Measurements from ENCODE around the gene RTP1.
"Not testable (repeated sequence)": the region's sequence is repeated elsewhere in the genome, so short reads cannot be mapped to it uniquely, and the experiment has no call there.

The RTP1 gene

GRCh38 chr3:187238239-187238638 is 41.0 kb downstream of the RTP1 start:
- DNase-seq (ENCODE audit: low read depth in 2 of 2, low spot score in 1 of 2) = no peak

GRCh38 chr3:187238835-187239234 is 41.5 kb downstream of the RTP1 start:
- DNase-seq (ENCODE audit: low read depth in 2 of 2, low spot score in 1 of 2) = not testable (repeated sequence)

DNA sequence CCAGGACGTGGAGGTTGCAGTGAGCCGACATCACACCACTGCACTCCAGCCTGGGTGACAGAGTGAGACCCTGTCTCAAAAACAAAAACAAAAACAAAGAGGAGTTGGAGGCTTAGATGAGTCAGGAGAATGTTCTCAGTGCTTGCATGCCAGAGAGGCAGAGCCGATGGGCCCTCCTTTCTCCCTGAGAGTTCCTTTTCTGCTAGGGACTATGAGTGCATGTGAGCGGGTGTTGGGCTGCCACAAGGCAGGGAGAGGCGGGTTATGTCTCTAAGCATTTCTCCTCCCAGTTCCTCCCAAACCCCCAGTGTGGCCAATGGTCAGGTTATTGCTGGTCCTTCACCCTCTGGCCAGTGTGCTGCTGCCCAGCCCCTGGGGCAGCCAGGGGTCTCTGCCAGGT is 45.1 kb downstream of the RTP1 start:
- no peak for DNase-seq (ENCODE audit: low read depth in 2 of 2, low spot score in 1 of 2)

DNA sequence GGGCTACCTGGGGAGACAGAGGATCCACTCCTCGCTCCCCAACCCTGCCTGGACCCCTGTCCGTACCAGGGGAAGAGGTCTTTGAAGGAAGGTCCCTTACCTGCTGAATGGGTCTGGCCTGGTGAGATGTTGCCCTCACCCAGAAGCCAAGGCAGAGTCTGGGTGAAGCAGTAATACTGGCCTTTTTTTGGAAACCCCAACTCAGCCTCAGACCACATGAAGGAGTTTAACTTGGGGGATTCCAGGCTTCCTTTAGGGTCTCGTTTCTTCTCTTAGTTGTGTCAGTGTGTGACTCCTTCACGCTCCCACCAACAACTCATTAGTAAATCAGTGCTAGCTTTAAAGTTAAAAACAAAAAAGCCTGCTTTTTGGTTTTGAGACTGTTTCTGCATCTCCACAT is 45.6 kb downstream of the RTP1 start:
- DNase-seq (ENCODE audit: low read depth in 2 of 2, low spot score in 1 of 2) = no peak

DNA sequence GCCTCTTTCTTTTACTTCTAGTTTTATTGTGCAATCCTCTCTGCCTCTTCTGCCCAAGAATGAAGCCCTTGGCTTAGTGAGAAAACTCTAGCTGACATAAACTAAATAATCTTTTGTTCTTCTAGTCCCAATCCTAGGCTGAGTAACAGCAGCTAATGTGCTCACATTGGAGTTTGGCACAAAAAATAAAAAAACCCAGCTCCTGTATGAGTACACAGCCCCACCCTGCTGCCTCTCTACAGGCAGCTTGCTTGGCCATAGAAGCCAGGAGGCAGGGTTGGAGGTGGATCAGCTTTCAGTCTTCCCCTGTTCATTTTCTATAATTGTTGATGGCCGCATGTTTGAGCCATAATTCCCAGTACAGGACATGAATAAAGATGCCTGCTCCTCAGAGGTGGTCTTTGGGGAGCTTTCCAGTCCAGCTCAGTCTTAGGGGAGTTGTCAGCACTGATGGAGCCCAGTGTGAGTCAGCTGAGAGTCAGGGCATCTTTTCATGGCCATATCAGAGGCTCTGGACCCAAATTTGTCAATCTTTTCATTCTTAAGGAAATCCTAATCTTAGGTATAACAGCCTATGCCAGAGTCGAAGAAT is 46.7 kb downstream of the RTP1 start:
- DNase-seq (ENCODE audit: low read depth in 2 of 2, low spot score in 1 of 2) = no peak

DNA sequence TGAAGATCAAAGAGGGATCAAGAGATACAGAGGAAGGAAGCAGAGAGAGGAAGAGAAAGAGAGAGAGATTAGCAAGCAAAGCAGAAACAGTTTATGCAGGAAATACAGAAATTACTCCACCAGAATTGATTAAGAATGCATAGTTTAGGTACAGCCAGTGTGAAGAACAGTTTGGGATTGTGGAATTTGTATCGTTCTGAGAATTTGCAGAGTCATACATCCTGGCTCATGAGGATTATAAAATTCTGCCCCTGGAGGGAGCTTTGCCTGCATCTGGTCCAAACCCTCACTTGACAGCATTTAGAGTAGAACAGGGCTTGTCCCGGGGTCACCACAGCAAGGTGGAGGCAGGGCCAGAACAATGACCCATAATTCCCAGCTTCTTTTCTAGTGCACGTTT is 50.1 kb downstream of the RTP1 start:
- no peak for DNase-seq (ENCODE audit: low read depth in 2 of 2, low spot score in 1 of 2)
